SU-DHL-6 (cell line): ENCODE results near the gene UNG.
"Not testable (repeated sequence)": the region's sequence is repeated elsewhere in the genome, so short reads cannot be mapped to it uniquely, and the experiment has no call there.

ENCODE experiments used
- H2AFZ ChIP-seq: fragments of 200-600 bp; sonication (generic); 2 replicates; pipeline ENCODE4 v1.6.1; 2014; ENCODE audit warnings: low read depth, mild to moderate bottlenecking, moderate library complexity, mixed read lengths, antibody characterized with exemption, low read length; ENCODE audit not compliant: severe bottlenecking
- H3F3A ChIP-seq: fragments of 200-600 bp; shearing (Covaris generic); 2 replicates; pipeline ENCODE4 v1.6.0; 2016; ENCODE audit warnings: antibody characterized with exemption, mild to moderate bottlenecking; ENCODE audit not compliant: insufficient read depth
- H3K27ac ChIP-seq: fragments of 200-600 bp; sonication (generic); 2 replicates; pipeline ENCODE4 v1.5.1; 2016; ENCODE audit warnings: low read depth, mild to moderate bottlenecking, low read length, moderate library complexity, mixed read lengths
- H3K27me3 ChIP-seq: fragments of 200-600 bp; sonication (generic), shearing (Covaris generic); 2 replicates; pipeline ENCODE4 v1.6.0; 2014; ENCODE audit warnings: mild to moderate bottlenecking, low read length
- H3K36me3 ChIP-seq: fragments of 200-600 bp; sonication (generic); 2 replicates; pipeline ENCODE4 v1.6.1; 2014; ENCODE audit warnings: mild to moderate bottlenecking, low read length, mixed read lengths
- H3K4me2 ChIP-seq: fragments of 300-600, 200-600 bp; shearing (Covaris generic), sonication (generic); 2 replicates; pipeline ENCODE4 v1.6.0; 2014; ENCODE audit warnings: low read length, low read depth, mild to moderate bottlenecking; ENCODE audit not compliant: poor library complexity, severe bottlenecking
- H3K4me3 ChIP-seq: fragments of 200-600 bp; sonication (generic); 2 replicates; pipeline ENCODE4 v1.5.1; 2014; ENCODE audit warnings: antibody characterized with exemption, low read length, mild to moderate bottlenecking, mixed read lengths; ENCODE audit not compliant: insufficient read depth, poor library complexity, severe bottlenecking
- H3K79me2 ChIP-seq: fragments of 200-600 bp; sonication (generic); 2 replicates; pipeline ENCODE4 v1.6.1; 2014; ENCODE audit warnings: mild to moderate bottlenecking, low read length, moderate library complexity; ENCODE audit not compliant: insufficient read depth
- H3K9ac ChIP-seq: fragments of 200-600 bp; sonication (generic); 2 replicates; pipeline ENCODE4 v1.7.0; 2014; ENCODE audit warnings: mild to moderate bottlenecking, low read length
- H3K9me2 ChIP-seq: fragments of 200-600 bp; sonication (generic); replicated peaks from 2 replicates; pipeline ENCODE4 v1.6.1; 2014; ENCODE audit warnings: low read length; ENCODE audit not compliant: insufficient read depth
- H3K9me3 ChIP-seq: fragments of 200-600 bp; sonication (generic); 2 replicates; pipeline ENCODE4 v1.6.1; 2014; ENCODE audit warnings: low read length, mixed read lengths; ENCODE audit not compliant: insufficient read depth
- H4K20me1 ChIP-seq: fragments of 200-600 bp; sonication (generic); 2 replicates; pipeline ENCODE4 v1.6.1; 2014; ENCODE audit warnings: low read depth, mild to moderate bottlenecking, antibody characterized with exemption, low read length, moderate library complexity, mixed read lengths
- CTCF ChIP-seq: fragments of 200-600 bp; sonication (generic); IDR thresholded peaks from one replicate; pipeline ENCODE4 v1.5.1; 2017; ENCODE audit warnings: antibody characterized with exemption, mild to moderate bottlenecking, low read length, moderate library complexity; ENCODE audit not compliant: insufficient read depth, poor library complexity, severe bottlenecking
- EZH2phosphoT487 ChIP-seq: fragments of 200-600 bp; sonication (generic), shearing (Covaris generic); conservative IDR thresholded peaks from 2 replicates; pipeline ENCODE4 v1.6.1; 2018; ENCODE audit warnings: mild to moderate bottlenecking, antibody characterized with exemption, low read length, moderate library complexity, mixed read lengths

Gene UNG

GRCh38 chr12:109052414-109053323 lies 44.7 kb upstream of the UNG start, which contains the start of gene USP30:
USP30 (plus strand) TSS chr12:109052576; CDS start chr12:109052679, 103 bp downstream.
- Histone ChIP-seq H3K36me3 (no peaks in the 10 kb centered on the region; the same call in 1 of the 2 replicates), H3K79me2 (peaks cover 14% of the 10 kb centered on the region; the same call in 1 of the 2 replicates), H3K9me3 (no peaks in the 10 kb centered on the region), H4K20me1 (no peaks in the 10 kb centered on the region), H3K4me3 (peak within 1 kb of the TSS; percentile 94), H3K27me3 (no peaks in the 10 kb centered on the region), H2AFZ (peak within 1 kb of the TSS; percentile 93), H3K4me2 (peak within 1 kb of the TSS; percentile 95), H3F3A (peaks cover 13% of the 10 kb centered on the region; the same call in 1 of the 2 replicates), H3K27ac (peak within 1 kb of the TSS; percentile 80), H3K9me2 (no peaks in the 10 kb centered on the region), H3K9ac (peak within 1 kb of the TSS; percentile 88)
- TF ChIP-seq CTCF: no peak
- TF ChIP-seq EZH2phosphoT487: no peak

GRCh38 chr12:109053382-109054123 lies 43.8 kb upstream of the UNG start:
- H2AFZ ChIP-seq: peak overlapping the region; percentile 93
- H3K79me2 ChIP-seq: peaks cover 14% of the 10 kb centered on the region; the same call in 1 of the 2 replicates
- peaks cover 13% of the 10 kb centered on the region; the same call in 1 of the 2 replicates for H3F3A ChIP-seq
- no peaks in the 10 kb centered on the region for H4K20me1 ChIP-seq
- no peaks in the 10 kb centered on the region for H3K27me3 ChIP-seq
- peak overlapping the region; percentile 94 for H3K4me3 ChIP-seq
- peak overlapping the region; percentile 95 for H3K4me2 ChIP-seq
- TF ChIP-seq EZH2phosphoT487: no peak
- TF ChIP-seq CTCF: no peak
- peak overlapping the region; percentile 80 for H3K27ac ChIP-seq
- H3K9ac ChIP-seq: peak overlapping the region; percentile 88
- H3K9me3 ChIP-seq: no peaks in the 10 kb centered on the region
- peaks cover 3% of the 10 kb centered on the region; the same call in 1 of the 2 replicates for H3K36me3 ChIP-seq
- no peaks in the 10 kb centered on the region for H3K9me2 ChIP-seq

- Histone ChIP-seq H3K27ac (peak overlapping the region; percentile 80), H3K4me3 (peak overlapping the region; percentile 94), H3K4me2 (peak overlapping the region; percentile 95)
Observed at GRCh38 chr12:109054124-109054513, 43.3 kb upstream of the UNG start.

More at GRCh38 chr12:109054124-109054513, 43.3 kb upstream of the UNG start:
- Histone ChIP-seq H3K9ac (peak overlapping the region; percentile 88), H3K79me2 (peaks cover 14% of the 10 kb centered on the region; the same call in 1 of the 2 replicates), H3F3A (peaks cover 13% of the 10 kb centered on the region; the same call in 1 of the 2 replicates), H2AFZ (peak overlapping the region; percentile 93)
- not testable (repeated sequence) for H3K9me2 ChIP-seq, H4K20me1 ChIP-seq, H3K9me3 ChIP-seq, H3K36me3 ChIP-seq, H3K27me3 ChIP-seq
